Right renal cortex interstitium (tissue), 3 donors: Measurements from ENCODE around the gene DDC. TPM values are rescaled to one million over a fixed set of nuclear protein-coding genes. Genes with fewer than 3 reads are reported as not detected.
A peak's percentile ranks its signal among the peaks of the same experiment; 100 is the strongest.
"Not testable (repeated sequence)": the region's sequence is repeated elsewhere in the genome, so short reads cannot be mapped to it uniquely, and the experiment has no call there.

Source experiments
- DNase-seq, 3 donors: peaks; one replicate each; pipeline ENCODE4 v3.0.0-alpha.2; 2013; ENCODE audit warnings: low read depth in 3 of 3, low spot score in 2 of 3
- polyA plus RNA-seq, 3 donors: library from polyadenylated mRNA; unstranded; fragments of 120-200 nt; gene quantifications; one replicate each; pipeline ENCODE4 v1.2.1, GENCODE V29; 2013; ENCODE audit not compliant: insufficient read length in 3 of 3

DDC gene
- polyA plus RNA-seq, 3 donors = 70.3 to 101 (median 83.9) TPM

DNA sequence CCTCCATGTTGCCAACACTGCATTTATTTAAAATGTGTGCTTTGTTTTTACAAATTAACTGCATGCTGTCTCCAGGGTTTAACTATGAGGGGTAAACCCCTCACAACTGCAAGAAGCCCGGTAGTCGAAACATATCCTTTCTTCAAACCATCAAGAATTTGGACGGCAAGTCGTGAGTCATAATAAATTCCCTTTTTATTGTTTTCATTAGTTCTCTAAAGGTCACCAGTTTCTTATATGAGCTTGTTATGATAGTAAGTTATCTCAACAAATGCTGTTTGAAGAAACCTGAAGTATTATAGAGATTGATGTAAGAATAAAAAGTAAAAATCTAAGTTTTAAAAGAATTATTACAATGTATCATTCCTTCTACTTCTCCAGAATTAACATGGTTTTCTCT lies 102.8 kb downstream of the DDC start:
- DNase-seq = no peak

DNA sequence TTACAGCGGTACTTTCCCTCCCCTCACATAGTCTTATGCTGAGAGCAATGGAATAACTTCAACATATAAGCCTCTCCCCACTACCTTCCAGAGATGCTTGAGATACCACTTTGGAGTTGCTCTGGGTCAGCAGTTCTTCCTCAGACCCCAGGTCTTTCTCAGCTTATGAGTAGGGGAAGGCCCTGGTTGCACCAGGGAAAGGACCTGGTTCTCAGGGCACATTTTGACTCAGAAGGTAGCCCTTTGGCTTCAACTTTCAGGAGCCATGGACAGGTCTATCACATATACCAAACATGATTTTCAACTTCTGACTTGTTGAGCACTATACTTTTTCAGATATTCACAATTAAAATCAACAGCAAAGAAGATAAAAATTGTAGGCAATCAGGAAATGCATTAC lies 103.5 kb downstream of the DDC start:
- no peak for DNase-seq

DNA sequence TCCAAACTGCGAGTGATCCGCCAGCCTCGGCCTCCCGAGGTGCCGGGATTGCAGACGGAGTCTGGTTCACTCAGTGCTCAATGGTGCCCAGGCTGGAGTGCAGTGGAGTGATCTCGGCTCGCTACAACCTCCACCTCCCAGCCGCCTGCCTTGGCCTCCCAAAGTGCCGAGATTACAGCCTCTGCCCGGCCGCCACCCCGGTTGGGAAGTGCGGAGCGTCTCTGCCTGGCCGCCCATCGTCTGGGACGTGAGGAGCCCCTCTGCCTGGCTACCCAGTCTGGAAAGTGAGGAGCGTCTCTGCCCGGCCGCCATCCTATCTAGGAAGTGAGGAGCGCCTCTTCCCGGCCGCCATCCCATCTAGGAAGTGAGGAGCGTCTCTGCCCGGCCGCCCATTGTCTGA lies 106.0 kb downstream of the DDC start:
- DNase-seq = not testable (repeated sequence)

DNA sequence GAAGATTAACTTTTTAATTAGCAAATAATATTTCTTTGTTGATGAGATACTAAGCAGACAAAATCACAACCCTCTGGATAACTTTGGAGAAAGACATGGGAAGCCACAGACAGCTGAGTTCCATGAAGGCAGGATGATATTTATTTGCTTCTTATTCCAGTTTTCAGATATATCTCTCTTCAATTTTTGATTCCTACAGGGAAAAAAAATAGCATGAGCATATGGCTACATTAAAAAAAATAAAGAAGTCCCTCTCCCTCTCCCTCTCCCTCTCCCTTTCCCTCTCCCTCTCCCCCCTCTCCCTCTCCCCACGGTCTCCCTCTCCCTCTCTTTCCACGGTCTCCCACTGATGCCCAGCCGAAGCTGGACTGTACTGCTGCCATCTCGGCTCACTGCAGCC lies 106.6 kb downstream of the DDC start:
- not testable (repeated sequence) for DNase-seq

DNA sequence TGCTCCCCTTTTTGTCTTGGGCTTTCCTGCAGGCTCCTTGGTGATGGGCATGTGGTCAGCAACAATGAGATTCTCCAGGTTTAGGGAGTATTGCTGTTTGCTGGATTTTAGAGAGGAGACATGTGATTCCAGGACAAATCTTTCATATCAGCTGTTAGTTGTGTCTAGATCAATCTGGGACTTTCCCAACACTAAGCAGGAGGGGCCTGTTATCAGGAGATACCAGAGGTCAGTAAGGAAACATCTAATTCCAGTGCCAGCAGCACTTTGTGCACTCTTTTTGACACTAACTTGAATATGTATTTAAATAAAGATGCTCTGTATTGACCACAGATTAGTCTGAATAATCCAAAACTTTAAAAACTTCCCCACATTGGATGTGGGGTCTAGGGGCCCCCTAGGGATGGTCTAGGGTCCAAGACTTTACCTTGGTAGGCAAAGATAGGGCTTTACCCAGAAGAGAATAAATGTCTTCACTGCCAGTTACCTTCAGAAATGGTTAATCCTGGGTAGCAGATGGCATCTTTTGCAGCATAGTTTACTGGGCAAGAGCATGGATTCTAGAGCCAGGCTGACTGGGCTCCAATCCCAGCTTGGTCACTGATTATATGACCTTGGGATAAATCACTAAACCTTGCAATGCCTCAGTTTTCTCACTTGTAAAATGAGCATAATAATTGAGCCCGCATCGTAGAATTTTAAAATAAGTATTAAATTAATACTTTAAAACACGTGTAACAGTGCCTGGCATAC lies 108.7 kb downstream of the DDC start:
- no peak for DNase-seq

DNA sequence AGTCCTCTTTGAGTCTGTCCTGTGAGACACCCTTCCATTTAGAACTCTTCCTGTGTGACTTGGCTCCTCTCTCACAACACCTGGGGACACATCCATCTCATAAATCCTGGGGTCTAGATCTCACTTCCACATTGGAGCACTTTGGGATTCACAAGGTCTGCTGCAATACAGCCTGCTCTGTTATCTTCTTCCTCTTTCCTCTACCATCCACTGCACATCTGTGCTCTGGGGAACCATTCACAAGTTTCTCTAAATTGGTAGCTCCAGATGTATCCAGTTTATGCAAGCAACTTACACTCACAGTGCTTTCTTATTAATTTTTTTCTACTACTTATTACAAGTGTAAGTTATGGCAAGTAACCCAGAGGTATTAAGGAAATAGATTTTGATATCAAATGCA lies 109.5 kb downstream of the DDC start:
- DNase-seq = no peak

DNA sequence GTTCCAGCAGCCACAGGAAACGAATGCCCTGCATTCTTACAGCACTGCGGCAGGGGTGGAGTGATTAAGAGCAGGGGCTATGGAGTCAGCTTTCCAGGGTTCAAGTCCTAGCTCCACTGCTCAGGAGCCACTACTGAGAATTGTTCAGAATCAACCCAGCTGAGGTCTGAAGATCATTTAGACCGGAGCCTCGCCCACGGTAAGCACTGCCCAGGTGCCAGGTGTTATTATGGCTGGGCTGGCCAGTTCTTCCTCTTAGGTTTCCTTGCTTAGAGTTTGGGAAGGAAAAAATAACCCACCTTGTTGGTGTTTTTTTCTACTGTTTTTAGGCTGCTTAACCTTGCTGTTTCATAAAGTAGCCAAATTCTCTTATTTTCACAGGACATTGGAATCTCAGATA lies 110.2 kb downstream of the DDC start:
- no peak for DNase-seq

DNA sequence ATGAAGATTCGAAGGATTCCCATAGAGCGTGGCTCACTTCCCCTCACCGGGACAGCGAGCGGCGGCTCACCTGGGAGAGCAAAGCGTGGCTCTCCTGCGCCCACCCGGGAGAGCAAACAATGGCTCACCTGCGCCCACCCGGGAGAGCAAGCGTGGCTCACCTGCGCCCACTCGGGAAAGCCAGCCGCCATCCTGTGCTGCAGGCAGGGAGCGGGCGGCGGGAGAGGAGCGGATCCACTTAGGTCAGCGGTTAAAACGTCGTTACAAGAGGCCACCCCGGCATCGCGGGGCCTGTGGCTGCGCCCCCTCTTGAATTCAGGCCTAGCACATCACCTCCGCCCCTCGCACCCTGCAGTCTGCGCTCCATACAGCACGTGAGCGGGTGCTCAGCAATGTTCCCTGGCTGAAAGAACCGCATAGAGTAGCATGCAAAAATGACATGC lies 114.6 kb downstream of the DDC start:
- DNase-seq = peak in 1 of 3 donors; percentile 1

DNA sequence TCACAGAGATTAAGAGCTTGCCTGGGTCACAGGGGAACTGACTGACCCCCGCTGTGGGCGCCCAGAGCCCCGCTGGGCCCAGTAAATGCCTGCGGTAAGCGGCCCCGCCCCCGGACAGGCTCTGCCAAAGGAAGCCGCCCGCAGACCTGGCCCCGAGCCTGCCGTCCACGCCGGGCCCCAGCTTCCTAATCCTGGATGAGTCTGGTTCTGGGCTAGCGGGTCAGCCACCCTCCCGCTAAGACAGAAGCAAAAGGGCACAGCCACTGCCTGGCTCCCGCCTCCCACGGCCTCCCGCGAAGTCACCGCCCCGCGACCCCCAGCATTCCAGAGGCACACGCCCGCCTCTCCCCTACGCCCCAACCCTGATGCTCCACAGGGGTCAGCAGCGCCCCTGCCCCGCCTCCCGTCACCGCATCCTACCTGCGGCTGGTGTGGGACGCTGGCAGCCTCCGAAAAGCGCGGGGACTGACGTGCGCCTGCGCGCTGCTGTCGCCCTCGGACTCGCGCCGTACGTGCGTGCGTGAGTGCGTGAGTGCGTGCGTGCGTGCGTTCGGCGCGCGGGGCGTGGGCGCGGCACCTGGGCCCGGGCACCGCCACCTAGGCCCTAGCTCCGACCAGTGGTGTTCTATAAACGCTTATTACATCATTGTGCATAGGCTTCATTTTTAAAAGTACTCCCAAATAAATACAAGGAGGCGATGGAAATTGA lies 115.2 kb downstream of the DDC start, which contains the start of gene FIGNL1:
TSS of gene FIGNL1 (minus strand) at position 470 of the 709 bp plus-strand sequence. CDS start 3,063 bp downstream, outside the sequence.
- peak in 1 of 3 donors; percentile 37 for DNase-seq

DNA sequence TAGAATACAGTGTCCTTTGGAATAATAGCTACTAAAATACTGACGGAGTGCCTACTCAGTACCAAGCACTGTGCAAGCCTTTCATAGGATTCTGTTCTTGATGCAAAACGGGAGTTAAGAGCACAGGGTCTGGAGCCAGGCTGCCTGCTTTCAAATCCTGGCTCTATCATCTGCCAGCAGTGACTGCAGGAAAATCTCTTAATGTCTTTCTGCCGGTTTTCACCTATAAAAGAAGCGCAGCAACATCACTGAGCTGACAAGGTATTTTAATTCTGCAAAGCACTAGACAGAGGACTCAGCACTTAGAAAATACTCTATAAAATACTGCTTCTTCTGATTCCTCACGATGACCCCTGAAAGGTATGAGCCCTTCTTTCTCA lies 115.7 kb downstream of the DDC start:
- DNase-seq = peak in 1 of 3 donors; percentile 4

DNA sequence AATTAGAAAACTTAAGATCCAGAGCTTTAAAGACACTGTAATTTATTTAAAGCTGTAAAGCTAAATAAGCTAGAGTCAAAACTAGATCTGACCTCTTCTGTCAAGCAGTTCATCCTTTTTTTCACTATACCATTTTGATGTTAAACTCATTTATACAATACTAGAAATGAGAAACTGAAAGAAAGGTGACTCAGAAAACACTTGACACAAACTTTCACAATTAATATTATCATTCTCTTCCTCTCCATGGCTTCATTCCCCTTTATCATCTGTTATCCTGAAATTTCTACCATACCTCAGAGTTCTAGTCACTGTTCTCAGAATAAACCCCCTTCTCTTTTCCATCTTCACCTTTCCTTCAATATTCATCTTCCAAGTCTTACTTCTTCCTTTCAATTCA lies 116.4 kb downstream of the DDC start:
- DNase-seq = no peak

DNA sequence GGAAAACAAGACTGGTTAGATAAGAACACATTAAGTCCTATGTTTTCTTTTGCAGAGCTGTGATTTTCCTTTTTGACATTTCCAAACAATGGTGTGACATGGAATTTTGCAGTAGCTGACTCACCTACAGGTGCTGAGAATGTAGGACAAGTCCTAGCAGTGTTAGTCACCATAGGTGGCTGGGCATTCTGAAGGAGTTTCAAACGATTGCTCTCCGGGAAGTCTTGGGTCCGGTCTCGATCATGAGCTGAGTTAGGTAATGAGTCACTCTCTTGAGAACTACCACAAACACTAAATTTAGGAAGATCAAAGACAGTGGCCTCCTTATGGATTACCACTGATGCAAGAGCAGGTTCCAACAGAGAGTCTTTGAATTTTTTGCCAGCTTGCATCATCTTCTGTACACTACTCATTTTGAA lies 118.7 kb downstream of the DDC start:
- DNase-seq = no peak

DNA sequence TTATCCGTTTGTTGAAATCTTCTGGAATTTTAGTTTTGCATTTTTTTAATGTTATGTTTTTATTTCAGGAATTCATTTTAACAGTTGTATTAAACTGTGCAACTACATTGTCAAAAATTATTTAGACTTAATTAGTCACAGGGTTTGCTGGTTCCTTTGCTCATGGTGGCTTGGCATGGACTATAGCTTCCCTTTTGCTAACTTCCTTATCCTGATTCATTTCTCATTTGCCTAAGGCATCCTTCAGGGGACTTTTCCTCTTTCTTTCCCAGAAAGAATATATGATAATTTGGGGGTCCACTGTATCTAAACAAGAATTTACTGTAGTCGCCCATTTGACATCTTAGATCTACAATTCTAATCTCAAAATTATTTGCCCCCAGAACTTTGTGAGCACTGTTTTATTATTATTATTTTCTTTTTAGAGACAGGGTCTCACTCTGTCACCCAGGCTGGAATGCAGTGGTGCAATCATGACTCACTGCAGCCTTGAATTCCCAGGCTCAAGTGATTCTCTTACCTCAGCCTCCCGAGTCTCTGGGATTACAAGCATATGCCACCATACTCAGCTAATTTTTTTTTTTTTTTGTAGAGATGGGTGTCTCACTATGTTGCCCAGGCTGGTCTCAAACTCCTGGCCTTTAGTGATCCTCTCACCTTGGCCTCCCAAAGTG lies 128.9 kb downstream of the DDC start:
- no peak for DNase-seq

DNA sequence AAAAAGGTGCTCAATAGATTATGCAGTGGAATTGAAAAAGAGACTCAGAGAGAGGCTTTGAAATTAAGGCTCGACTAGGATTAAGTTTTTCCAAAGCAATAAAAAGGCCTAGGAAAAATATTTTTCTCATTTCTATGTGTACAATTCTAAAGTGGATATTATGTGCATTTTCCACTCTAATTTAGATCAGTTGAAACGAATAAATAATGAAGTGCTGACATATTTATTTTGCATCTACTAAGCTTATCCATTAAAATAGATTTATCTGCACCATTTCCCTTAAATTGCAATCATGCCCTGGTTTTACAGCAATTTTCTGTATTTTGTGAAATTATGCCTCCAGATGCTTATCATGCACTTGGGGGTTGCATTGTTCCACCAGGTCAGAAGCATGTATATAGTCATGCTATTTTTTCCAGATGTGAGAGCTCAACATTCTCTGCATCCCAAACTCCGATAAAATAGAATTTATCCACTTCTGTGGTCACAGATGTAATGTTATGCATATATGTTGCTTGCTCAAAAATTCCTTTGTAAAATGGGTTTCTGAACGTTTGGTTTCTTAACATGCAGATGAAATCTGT lies 133.4 kb downstream of the DDC start:
- DNase-seq = no peak

DNA sequence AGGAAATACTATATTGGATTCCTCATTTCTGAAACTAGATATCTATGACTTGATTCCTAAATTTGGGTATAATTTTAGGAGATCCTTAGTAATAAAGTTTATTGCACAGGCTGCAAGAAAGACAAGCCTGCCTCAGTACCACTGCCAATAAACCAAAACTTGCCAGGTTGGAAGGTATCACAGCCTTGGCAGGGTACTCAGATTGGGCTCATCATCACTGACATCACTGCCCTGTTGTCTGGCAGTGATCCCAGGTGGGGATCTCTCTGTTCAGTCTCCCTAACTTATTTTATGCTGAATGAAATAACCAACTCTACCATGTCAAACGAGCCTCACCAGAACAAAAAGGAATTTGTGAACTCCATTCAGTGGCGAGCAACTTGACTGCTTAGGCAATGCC lies 133.9 kb downstream of the DDC start:
- no peak for DNase-seq

DNA sequence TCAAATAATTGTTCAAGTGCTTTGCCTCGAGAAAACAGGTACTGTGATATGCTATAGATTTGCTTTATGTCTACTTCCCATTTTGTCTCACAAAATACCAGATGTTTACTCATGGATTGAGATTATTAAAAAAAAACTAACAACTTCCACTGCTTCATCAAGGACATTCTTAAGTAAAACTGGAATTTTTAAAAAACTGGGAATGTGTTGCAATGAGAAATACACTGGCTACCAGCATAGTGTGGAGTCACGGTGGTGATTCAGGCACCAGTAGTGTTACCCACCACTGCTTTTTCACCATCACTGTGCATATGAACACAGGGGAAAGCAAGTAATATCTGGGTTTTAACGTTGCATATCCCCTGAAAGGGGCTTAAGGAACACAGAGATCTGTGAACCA lies 136.3 kb downstream of the DDC start:
- DNase-seq = no peak

DNA sequence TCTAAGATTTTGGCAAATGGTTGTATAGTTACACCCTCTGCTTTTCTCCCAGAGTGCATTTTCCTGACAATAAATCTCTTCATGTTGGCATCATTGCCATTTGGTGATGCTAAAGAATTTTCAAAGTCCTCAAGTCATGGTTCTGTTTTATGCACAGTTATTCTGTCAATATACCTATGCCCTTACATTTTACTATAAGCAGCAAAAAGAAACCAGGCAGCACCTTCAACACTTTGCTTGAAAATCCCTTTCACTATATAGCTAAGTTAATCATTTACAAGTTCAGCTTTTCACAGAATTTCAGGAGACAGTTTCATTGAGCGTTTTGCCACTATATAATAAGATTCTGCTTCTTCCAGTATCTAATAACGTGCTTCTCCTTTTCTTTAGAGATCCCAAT lies 137.7 kb downstream of the DDC start:
- no peak for DNase-seq

DNA sequence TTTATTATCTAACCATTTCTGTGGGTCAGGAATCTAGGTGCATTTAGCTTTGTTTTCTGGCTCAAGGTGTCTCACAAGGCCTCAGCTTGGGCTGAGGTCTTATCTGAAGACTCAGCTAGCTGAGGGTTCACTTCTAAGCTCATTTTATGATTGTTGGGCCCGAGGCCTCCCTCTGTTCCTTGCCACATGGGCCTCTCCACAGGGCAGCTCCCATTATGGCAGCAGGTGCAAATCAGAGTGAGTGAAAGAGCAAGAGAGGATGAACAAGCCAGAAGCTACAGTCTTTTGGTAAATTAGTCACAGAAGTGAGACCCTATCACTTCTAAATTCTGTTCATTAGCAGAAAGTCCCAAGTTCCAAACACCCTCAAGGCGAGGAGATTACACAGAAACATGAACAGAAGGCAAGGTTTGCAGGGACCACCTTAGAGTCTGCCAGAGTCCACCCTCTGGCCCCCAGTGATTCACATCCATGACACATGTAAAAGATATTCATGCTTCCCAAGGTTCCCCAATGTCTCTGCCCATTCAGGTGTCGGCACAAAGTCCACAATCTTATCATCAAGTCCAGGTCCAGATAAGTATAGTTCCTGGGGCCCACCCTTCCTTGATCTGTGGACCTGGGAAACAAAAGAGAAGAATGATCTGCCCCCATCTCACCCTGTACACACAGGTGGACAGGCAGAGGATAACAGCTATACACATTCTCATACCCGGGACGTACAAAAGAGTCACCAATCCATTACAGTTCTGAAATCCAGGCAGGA lies 138.7 kb downstream of the DDC start:
- no peak for DNase-seq

DNA sequence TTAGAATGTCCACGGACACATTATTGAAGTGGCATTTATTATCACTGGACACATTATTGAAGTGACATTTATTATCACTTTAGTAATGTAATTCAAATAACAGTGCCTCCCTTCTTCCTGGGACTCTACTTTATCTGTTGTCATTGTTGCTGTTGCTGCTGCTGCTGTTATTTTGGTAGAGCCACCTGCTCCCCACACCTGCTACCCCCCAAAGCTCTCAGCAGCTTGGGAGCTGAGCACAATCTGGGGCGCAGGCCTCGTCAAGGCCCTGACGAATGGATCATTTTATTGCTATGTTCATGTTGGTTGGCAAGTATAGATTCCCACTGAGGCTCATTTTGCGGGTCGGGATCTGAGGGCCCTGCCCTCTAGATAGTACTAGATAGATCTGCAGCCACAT lies 139.9 kb downstream of the DDC start:
- no peak for DNase-seq

DNA sequence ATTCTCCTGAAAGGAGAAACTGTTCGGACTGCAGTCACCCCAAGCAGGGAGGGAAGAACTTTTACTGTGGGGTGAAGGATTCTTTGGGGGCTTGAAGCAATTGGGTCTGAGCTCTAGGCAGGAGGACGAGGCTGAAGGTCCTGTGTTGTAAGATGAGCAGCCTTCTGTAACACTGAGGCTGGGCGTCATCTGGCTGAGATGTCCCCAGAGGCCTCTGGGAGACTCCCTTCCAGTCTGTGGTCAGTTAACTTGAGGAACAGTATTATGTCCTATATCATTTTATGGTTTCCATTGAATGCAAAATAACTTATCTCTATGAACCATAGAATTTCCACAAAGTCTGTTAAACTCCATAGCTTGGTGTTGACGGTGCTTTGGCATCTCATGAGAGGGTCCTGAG lies 141.3 kb downstream of the DDC start:
- no peak for DNase-seq

DNA sequence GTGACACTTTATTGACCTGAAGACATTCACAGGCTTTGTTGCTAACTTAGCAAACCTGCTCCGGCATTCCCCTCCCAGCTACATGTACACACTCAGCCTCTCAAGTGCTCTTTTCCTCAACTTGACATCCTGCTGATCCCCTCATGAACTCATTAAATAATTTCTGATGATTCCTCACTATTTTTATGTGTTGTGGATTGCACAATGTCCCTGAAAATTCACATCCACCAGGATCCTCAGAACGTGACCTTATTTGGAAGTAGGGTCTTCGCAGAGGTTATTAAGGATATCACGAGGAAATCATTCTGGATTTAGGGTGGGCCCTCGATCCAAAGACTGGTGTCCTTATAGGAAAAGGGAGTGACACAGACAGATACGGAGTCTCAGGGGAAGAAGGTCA lies 142.3 kb downstream of the DDC start:
- no peak for DNase-seq
